Sigmoid colon (tissue), 7 donors: Measurements from ENCODE around the gene DNALI1. TPM values are rescaled to one million over a fixed set of nuclear protein-coding genes. Genes with fewer than 3 reads are reported as not detected.

Experiments
- DNase-seq: peaks from one replicate; pipeline ENCODE4 v3.0.0-alpha.2; 2019
- H3K27ac ChIP-seq, 4 donors: fragments of 200-600 bp; sonication (generic); one replicate each; pipeline ENCODE4 v1.5.1; 2016 to 2019; ENCODE audit warnings: mild to moderate bottlenecking in 1 of 4
- H3K27me3 ChIP-seq, 3 donors: fragments of 200-600 bp; sonication (generic); one replicate each; pipeline ENCODE4 v1.5.1; 2019; ENCODE audit warnings: mild to moderate bottlenecking in 1 of 3
- H3K36me3 ChIP-seq, 4 donors: fragments of 200-600 bp; sonication (generic); one replicate each; pipeline ENCODE4 v1.5.1; 2016 to 2019
- H3K4me1 ChIP-seq, 4 donors: fragments of 200-600 bp; sonication (generic); one replicate each; pipeline ENCODE4 v1.5.1; 2017 to 2019
- H3K4me3 ChIP-seq, 4 donors: fragments of 200-600 bp; sonication (generic); one replicate each; pipeline ENCODE4 v1.5.1; 2017 to 2019; ENCODE audit warnings: mild to moderate bottlenecking in 2 of 4, moderate library complexity in 1 of 4
- H3K9me3 ChIP-seq, 4 donors: fragments of 200-600 bp in 3 of 4; sonication (generic) in 3 of 4; one replicate each; pipeline versions ENCODE4 v1.5.1 to v1.6.1; 2013 to 2019
- CTCF ChIP-seq, 4 experiments: fragments of 450-650 bp in 3 of 4; fragments of 200-600 bp in 1 of 4; IDR thresholded peaks; one replicate each; pipeline ENCODE4 v1.5.1; 2016 to 2019; ENCODE audit warnings: antibody characterized with exemption in 4 of 4, mild to moderate bottlenecking in 3 of 4, moderate library complexity in 2 of 4
- EP300 ChIP-seq, 4 donors: sonication (generic); formaldehyde crosslinking; IDR thresholded peaks; one replicate each; pipeline ENCODE4 v1.6.1; 2017; ENCODE audit warnings: antibody characterized with exemption in 4 of 4
- POLR2A ChIP-seq, 2 donors: fragments of 450-650 bp; IDR thresholded peaks; one replicate each; pipeline ENCODE4 v1.6.1; 2016; ENCODE audit warnings: antibody characterized with exemption in 2 of 2, mild to moderate bottlenecking in 2 of 2, moderate library complexity in 2 of 2
- POLR2AphosphoS5 ChIP-seq, 4 donors: sonication (generic); formaldehyde crosslinking; IDR thresholded peaks; one replicate each; pipeline ENCODE4 v1.6.1; 2017; ENCODE audit warnings: antibody characterized with exemption in 4 of 4
- WGBS, 2 donors: extraction: QIAGEN DNeasy Blood & Tissue Kit; methylation state at CpG; one replicate each; pipeline ENCODE4 v1.1.7; 2013; 5-methylcytosine and 5-hydroxymethylcytosine counted together
- intact Hi-C: fragments of 100-400 bp; cut with DNase I; formaldehyde crosslinking; loops from one replicate; pipeline ENCODE4 v1.15.1; 2023
- polyA plus RNA-seq, 3 donors: library from polyadenylated mRNA; stranded (reverse); fragments of 200-250 nt; gene quantifications; one replicate each; pipeline ENCODE4 v1.2.3, GENCODE V29; 2013
- total RNA-seq, 4 donors: library from RNA; depleted of rRNA; stranded (reverse); fragments of >200 nt; gene quantifications; one replicate each; pipeline ENCODE4 v1.1.0, GENCODE V29; 2016
- donor health status: healthy with polysubstance abuse.
- donor health status: Bipolar disorder and iron deficiency.
- donor health status: healthy.

The DNALI1 gene
- total and polyA plus RNA-seq, 7 donors, result 4.6 to 13.0 (median 7.5) TPM

DNA sequence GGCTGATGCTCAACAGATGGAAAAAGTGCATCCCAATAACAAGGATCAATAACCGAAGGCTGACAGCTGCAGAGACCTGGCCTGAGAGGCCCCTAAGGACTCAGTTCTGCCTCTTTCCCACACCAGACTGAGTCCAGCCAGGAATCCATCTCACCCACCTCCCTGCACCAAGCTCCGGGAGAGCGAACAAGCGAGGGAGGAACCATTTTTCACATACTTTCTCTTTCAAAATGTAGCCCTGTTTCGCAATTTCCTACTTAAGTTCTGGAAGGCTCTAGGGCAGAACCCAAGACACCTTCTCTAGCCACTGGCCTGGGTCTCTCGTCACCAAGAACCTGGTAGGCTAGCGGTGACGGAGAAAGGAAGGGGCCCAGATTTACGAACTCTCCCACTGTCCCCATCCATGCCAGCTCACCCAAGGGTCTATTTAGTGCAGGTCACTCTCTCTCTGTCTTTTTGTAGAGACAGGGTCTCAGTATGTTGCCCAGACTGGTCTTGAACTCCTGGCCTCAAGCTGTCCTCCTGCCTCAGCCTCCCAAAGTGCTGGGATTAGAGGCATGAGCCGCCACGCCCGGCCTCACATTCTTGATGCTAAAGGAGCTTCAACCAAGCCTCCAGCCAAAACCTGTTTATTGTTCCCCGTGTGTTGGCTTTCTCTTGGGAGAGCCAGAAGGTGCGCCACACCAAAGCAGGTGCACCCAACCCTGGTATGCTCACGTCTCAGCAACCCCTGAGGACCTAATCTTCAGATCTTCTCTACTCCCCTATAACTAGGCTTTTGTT lies 49.9 kb downstream of the DNALI1 start:
- no peaks in the 10 kb centered on the region for H3K36me3 ChIP-seq
- no peaks in the 10 kb centered on the region for H3K9me3 ChIP-seq
- DNase-seq, result no peak
- H3K27me3 ChIP-seq, result no peaks in the 10 kb centered on the region
- WGBS, 2 donors, result 77 to 82% methylated on average over 15 of the region's 15 CpGs
- no peak overlapping the region for H3K4me3 ChIP-seq
- peaks cover 0 to 48% (median 26%) of the 10 kb centered on the region in 4 donors for H3K4me1 ChIP-seq
- H3K27ac ChIP-seq, result peak overlapping the region in 2 of 4 donors; percentile 39 to 43
- intact Hi-C loops, result no loop called here
- TF ChIP-seq EP300 (IDR thresholded peaks at IDR 0.05), result no peak
- TF ChIP-seq POLR2AphosphoS5 (IDR thresholded peaks at IDR 0.05), result no peak
- TF ChIP-seq CTCF (IDR thresholded peaks at IDR 0.05), result no peak
- TF ChIP-seq POLR2A (IDR thresholded peaks at IDR 0.05), result no peak

DNA sequence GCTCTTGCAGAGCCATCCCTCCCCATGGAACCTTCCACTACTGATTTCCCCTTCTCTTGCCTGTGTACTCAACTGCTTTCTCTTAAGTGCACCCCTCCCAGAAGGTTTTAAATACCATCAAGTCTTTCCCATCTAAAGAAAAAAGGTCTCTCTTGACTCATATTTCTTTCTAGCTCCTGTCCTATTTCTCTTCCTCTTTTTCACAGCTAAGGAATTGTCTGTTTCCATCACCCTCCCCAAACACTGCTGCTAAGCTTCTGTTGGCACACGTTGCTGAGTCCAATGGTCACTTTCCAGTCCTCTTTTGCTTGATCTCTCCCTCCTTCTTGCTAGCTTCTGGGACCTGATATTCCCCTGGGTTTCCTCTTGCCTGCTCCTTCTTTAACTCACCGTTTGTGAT lies 52.3 kb downstream of the DNALI1 start:
- intact Hi-C loops, result no loop called here
- H3K27me3 ChIP-seq, result no peaks in the 10 kb centered on the region
- DNase-seq, result no peak
- no peak for TF ChIP-seq POLR2AphosphoS5 (IDR thresholded peaks at IDR 0.05)
- no peak for TF ChIP-seq CTCF (IDR thresholded peaks at IDR 0.05)
- TF ChIP-seq EP300 (IDR thresholded peaks at IDR 0.05), result no peak
- TF ChIP-seq POLR2A (IDR thresholded peaks at IDR 0.05), result no peak
- no peaks in the 10 kb centered on the region for H3K9me3 ChIP-seq
- WGBS, 2 donors, result 28% methylated on average over 2 of the region's 2 CpGs
- no peak overlapping the region for H3K27ac ChIP-seq
- H3K4me3 ChIP-seq, result no peak overlapping the region
- H3K36me3 ChIP-seq, result no peaks in the 10 kb centered on the region
- H3K4me1 ChIP-seq, result peaks cover 0 to 48% (median 26%) of the 10 kb centered on the region in 4 donors

GRCh38 chr1:37609994-37610393 lies 53.3 kb downstream of the DNALI1 start:
- DNase-seq, result no peak
- no peaks in the 10 kb centered on the region for H3K36me3 ChIP-seq
- intact Hi-C loops, result no loop called here
- no peak overlapping the region for H3K4me3 ChIP-seq
- no peaks in the 10 kb centered on the region for H3K9me3 ChIP-seq
- peaks cover 0 to 48% (median 25%) of the 10 kb centered on the region in 4 donors for H3K4me1 ChIP-seq
- 64 to 79% methylated on average over 2 of the region's 2 CpGs for WGBS, 2 donors
- H3K27ac ChIP-seq, result no peak overlapping the region
- TF ChIP-seq CTCF (IDR thresholded peaks at IDR 0.05), result no peak
- no peak for TF ChIP-seq POLR2A (IDR thresholded peaks at IDR 0.05)
- no peak for TF ChIP-seq EP300 (IDR thresholded peaks at IDR 0.05)
- no peak for TF ChIP-seq POLR2AphosphoS5 (IDR thresholded peaks at IDR 0.05)
- no peaks in the 10 kb centered on the region for H3K27me3 ChIP-seq

GRCh38 chr1:37612186-37612585 lies 55.4 kb downstream of the DNALI1 start:
- Histone ChIP-seq H3K27ac (no peak overlapping the region), H3K9me3 (no peaks in the 10 kb centered on the region), H3K4me1 (peaks cover 0 to 26% (median 4%) of the 10 kb centered on the region in 4 donors), H3K4me3 (no peak overlapping the region), H3K27me3 (peaks cover 0 to 6% (median 0%) of the 10 kb centered on the region in 3 donors), H3K36me3 (no peaks in the 10 kb centered on the region)
- DNase-seq, result no peak
- intact Hi-C loops, result no loop called here
- WGBS, 2 donors, result 65 to 82% methylated on average over 4 of the region's 4 CpGs
- TF ChIP-seq POLR2AphosphoS5 (IDR thresholded peaks at IDR 0.05) (no peak), EP300 (IDR thresholded peaks at IDR 0.05) (no peak), POLR2A (IDR thresholded peaks at IDR 0.05) (no peak), CTCF (IDR thresholded peaks at IDR 0.05) (no peak)
